Kidney (tissue), 14 donors: ENCODE results near the gene TCHH. TPM values are rescaled to one million over a fixed set of nuclear protein-coding genes. Genes with fewer than 3 reads are reported as not detected.

Source experiments
- DNase-seq, 5 donors: peaks; one replicate each; pipeline ENCODE4 v3.0.0-alpha.2; 2013 to 2020
- FAIRE-seq: peaks from 2 replicates; lab custom pipeline; 2012; peaks lifted over from hg19 to GRCh38; lab: Jason Lieb, UNC
- H3K27ac ChIP-seq, 2 donors: one replicate each; pipeline ENCODE4 v1.7.0; 2013; ENCODE audit warnings: low read depth in 2 of 2, low read length in 2 of 2, inconsistent platforms in 1 of 2
- H3K27me3 ChIP-seq: one replicate; pipeline ENCODE4 v1.7.1; 2013; ENCODE audit warnings: low read length, inconsistent platforms; ENCODE audit not compliant: control insufficient read depth, insufficient read depth
- H3K36me3 ChIP-seq, 3 donors: one replicate each; pipeline versions ENCODE4 v1.7.0 to v1.7.1; 2013; ENCODE audit warnings: low read length in 3 of 3, control low read depth in 1 of 3, inconsistent platforms in 1 of 3; ENCODE audit not compliant: insufficient read depth in 3 of 3, control insufficient read depth in 2 of 3
- H3K4me1 ChIP-seq, 3 donors: one replicate each; pipeline versions ENCODE4 v1.7.0 to v1.7.1; 2013; ENCODE audit warnings: low read length in 3 of 3, inconsistent platforms in 1 of 3, low read depth in 1 of 3; ENCODE audit not compliant: control insufficient read depth in 2 of 3, insufficient read depth in 2 of 3
- H3K4me3 ChIP-seq, 3 donors: one replicate each; pipeline versions ENCODE4 v1.7.0 to v1.8.1; 2013; ENCODE audit warnings: low read length in 3 of 3, control low read depth in 1 of 3, inconsistent platforms in 1 of 3
- H3K9ac ChIP-seq, 3 donors: one replicate each; pipeline versions ENCODE4 v1.7.0 to v1.7.1; 2013; ENCODE audit warnings: low read length in 3 of 3, control low read depth in 1 of 3, inconsistent platforms in 1 of 3
- H3K9me3 ChIP-seq, 3 donors: one replicate each; pipeline versions ENCODE4 v1.7.0 to v1.7.1; 2013; ENCODE audit warnings: low read length in 3 of 3, control low read depth in 1 of 3, inconsistent platforms in 1 of 3; ENCODE audit not compliant: control insufficient read depth in 2 of 3, insufficient read depth in 1 of 3
- intact Hi-C: fragments of 100-400 bp; cut with DNase I; formaldehyde crosslinking; loops from one replicate; pipeline ENCODE4 v1.11.1; 2022
- polyA plus RNA-seq: library from polyadenylated mRNA; stranded (reverse); fragments of 350-450 nt; fragmentation: Illumina TruSeq; extraction: RNeasy Lipid Tissue Mini Kit (QIAGEN cat#74804); gene quantifications from one replicate; pipeline ENCODE4 v1.2.3, GENCODE V29; 2014; ENCODE audit warnings: low read depth, low replicate concordance; ENCODE audit not compliant: insufficient read depth
- total RNA-seq: library from RNA; stranded (reverse); fragmentation: NEBNext Ultra II Directional; extraction: Animal tissue kit (Norgen Biotek cat#: 25700); gene quantifications from one replicate; pipeline ENCODE4 v1.2.1, GENCODE V29; 2021
- TF ChIP-seq, protein P1 (sequence below): IDR thresholded peaks from 3 replicates; pipeline ENCODE4 v1.5.1; 2012; ENCODE audit warnings: mild to moderate bottlenecking, moderate library complexity, borderline replicate concordance; ENCODE audit not compliant: insufficient read depth; ENCODE audit errors: extremely low read depth
- donor health status: control.
- donor health status: control.
- donor health status: control.
- donor health status: control.
- donor health status: control.
- donor health status: DM: yes; HTN: yes; CAD: no.
- donor health status: Normal renal cell carcinoma (clear cell type).

The TCHH gene
- total and polyA plus RNA-seq, 2 donors from 2014 or later: 0.13 TPM; not detected in 1

DNA sequence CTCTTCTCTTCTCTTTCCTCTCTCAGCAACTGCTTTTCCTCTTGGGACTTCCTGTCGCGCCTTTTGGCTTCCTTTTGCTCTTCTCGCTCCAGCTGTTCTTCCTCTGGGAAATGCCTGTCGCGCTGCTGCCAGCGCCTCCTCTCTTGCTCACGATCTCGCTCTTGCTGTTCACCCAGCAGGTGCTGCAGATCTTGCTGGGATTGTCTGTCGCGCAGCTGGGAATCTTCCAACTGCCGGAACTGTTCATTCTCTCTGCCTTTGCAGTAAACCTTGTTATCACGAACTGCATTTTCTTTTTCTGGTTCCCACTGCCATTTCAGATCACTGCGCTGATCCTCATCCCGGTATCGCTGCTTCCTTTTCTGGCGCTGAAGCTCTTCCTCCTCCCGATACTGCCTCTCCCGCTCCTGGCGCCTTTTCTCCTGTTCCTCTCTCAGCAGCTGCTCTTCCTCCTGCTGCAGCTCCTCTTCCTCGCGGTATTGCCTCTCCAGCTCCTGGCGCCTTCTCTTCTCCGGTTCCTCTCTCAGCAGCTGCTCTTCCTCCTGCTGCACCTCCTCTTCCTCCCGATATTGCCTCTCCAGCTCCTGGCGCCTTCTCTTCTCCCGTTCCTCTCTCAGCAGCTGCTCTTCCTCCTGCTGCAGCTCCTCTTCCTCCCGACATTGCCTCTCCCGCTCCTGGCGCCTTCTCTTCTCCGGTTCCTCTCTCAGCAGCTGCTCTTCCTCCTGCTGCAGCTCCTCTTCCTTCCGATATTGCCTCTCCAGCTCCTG is 5.8 kb downstream of the TCHH start:
- Histone ChIP-seq H3K4me3 (peak overlapping the region in 2 of 3 donors; percentile 49 to 51), H3K9ac (no peak overlapping the region), H3K4me1 (peaks cover 0 to 18% (median 0%) of the 10 kb centered on the region in 3 donors), H3K36me3 (no peaks in the 10 kb centered on the region), H3K27ac (no peak overlapping the region), H3K9me3 (peaks cover 0 to 3% (median 0%) of the 10 kb centered on the region in 3 donors), H3K27me3 (peaks cover 68% of the 10 kb centered on the region)
- intact Hi-C loops: no loop called here
- DNase-seq: peak in 4 of 5 donors; percentile 4 to 43 (median 18)
- no peak for FAIRE-seq
- TF ChIP-seq, protein P1, sequence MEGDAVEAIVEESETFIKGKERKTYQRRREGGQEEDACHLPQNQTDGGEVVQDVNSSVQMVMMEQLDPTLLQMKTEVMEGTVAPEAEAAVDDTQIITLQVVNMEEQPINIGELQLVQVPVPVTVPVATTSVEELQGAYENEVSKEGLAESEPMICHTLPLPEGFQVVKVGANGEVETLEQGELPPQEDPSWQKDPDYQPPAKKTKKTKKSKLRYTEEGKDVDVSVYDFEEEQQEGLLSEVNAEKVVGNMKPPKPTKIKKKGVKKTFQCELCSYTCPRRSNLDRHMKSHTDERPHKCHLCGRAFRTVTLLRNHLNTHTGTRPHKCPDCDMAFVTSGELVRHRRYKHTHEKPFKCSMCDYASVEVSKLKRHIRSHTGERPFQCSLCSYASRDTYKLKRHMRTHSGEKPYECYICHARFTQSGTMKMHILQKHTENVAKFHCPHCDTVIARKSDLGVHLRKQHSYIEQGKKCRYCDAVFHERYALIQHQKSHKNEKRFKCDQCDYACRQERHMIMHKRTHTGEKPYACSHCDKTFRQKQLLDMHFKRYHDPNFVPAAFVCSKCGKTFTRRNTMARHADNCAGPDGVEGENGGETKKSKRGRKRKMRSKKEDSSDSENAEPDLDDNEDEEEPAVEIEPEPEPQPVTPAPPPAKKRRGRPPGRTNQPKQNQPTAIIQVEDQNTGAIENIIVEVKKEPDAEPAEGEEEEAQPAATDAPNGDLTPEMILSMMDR: no peak

DNA sequence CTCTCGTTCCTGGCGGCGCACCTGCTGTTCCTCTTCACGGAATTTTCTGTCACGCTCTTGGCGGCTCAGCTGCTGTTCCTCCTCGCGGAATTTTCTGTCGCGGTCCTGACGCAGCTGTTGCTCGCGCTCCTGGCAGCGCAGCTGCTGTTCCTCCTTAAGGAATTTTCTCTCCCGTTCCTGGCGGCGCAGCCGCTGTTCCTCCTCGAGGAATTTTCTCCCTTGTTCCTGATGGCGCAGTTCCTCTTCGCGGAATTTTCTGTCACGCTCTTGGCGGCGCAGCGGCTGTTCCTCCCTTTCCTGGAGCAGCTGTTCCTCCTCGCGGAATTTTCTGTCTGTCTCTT is 6.4 kb downstream of the TCHH start:
- peaks cover 0 to 18% (median 0%) of the 10 kb centered on the region in 3 donors for H3K4me1 ChIP-seq
- no peak overlapping the region for H3K4me3 ChIP-seq
- no peaks in the 10 kb centered on the region for H3K36me3 ChIP-seq

DNA sequence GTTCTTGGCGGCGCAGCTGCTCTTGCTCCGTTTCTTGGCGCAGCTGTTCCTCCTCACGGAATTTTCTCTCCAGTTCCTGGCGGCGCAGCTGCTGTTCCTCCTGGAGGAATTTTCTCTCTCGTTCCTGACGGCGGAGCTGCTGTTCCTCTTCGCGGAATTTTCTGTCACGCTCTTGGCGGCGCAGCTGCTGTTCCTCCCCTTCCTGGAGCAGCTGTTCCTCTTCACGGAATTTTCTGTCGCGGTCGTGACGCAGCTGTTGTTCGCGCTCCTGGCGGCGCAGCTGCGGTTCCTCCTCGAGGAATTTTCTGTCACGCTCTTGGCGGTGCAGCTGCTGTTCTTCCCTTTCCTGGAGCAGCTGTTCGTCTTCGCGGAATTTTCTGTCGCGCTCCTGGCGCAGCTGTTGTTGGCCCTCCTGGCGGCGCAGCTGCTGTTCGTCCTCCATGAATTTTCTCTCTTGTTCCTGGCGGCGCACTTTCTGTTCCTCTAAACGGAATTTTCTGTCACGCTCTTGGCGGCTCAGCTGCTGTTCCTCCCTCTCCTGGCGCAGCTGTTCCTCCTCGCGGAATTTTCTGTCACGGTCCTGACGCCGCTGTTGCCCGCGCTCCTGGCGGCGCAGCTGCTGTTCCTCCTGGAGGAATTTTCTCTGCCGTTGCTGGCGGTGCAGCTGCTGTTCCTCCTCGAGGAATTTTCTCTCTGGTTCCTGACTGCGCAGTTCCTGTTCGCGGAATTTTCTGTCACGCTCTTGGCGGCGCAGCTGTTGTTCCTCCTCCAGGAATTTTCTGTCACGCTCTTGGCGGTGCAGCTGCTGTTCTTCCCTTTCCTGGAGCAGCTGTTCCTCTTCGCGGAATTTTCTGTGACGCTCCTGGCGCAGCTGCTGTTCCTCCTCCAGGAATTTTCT is 7.0 kb downstream of the TCHH start:
- no peaks in the 10 kb centered on the region for H3K36me3 ChIP-seq
- H3K27me3 ChIP-seq: peaks cover 56% of the 10 kb centered on the region
- TF ChIP-seq, protein P1: no peak
- H3K27ac ChIP-seq: no peak overlapping the region
- peaks cover 0 to 18% (median 0%) of the 10 kb centered on the region in 3 donors for H3K4me1 ChIP-seq
- H3K4me3 ChIP-seq: peak overlapping the region in 1 of 3 donors; percentile 15
- no peak overlapping the region for H3K9ac ChIP-seq
- FAIRE-seq: no peak
- intact Hi-C loops: no loop called here
- peaks cover 0 to 3% (median 0%) of the 10 kb centered on the region in 3 donors for H3K9me3 ChIP-seq
- peak; percentile 37 to 48 (median 42) for DNase-seq

More for the DNA sequence above, 6.4 kb downstream of the TCHH start:
- FAIRE-seq (no peak), DNase-seq (peak in 3 of 5 donors; percentile 7 to 34 (median 34))
- Histone ChIP-seq H3K9me3 (peaks cover 0 to 3% (median 0%) of the 10 kb centered on the region in 3 donors), H3K27me3 (peaks cover 62% of the 10 kb centered on the region), H3K9ac (no peak overlapping the region), H3K27ac (no peak overlapping the region)
- TF ChIP-seq, protein P1: no peak
- intact Hi-C loops: no loop called here
